Measurements from ENCODE around the gene TRIM24. TPM values are rescaled to one million over a fixed set of nuclear protein-coding genes. Genes with fewer than 3 reads are reported as not detected.

TRIM24 gene
- total and polyA plus RNA-seq, 2 of the 13 experiments (the other 11 are each of a cell fraction or from before 2014, with no cell fraction given) = 100 to 106 TPM

- FAIRE-seq = no peak
- Histone ChIP-seq H3K4me1 (ENCODE audit: insufficient read depth, low read length) (0 out of 2 replicates have a peak, but pooled peaks cover 7% of the 10 kb centered on the region), H3K36me3 (replicated peaks in 1 of 2; ENCODE audit: control insufficient read depth in 1 of 2, insufficient read depth in 2 of 2, low read length in 2 of 2) (0 out of 5 replicates have a peak, but pooled peaks cover 0 to 1% of the 10 kb centered on the region in 2 experiments), H3K4me3 (replicated peaks in 1 of 3; ENCODE audit: insufficient read depth in 1 of 3, low read depth in 2 of 3, low read length in 3 of 3) (no peak overlapping the region), H3K9me3 (ENCODE audit: low read length) (no peaks in the 10 kb centered on the region), H3K27ac (ENCODE audit: extremely low read length, insufficient read depth, low read length) (no peak overlapping the region), H2AFZ (ENCODE audit: low read length) (no peak overlapping the region), H3K9ac (ENCODE audit: insufficient read depth, low read depth, low read length) (no peak overlapping the region), H4K20me1 (ENCODE audit: insufficient read depth, low read length) (no peaks in the 10 kb centered on the region), H3K27me3 (ENCODE audit: control insufficient read depth in 1 of 2, insufficient read depth in 2 of 2, low read length in 2 of 2) (no peaks in the 10 kb centered on the region), H3K79me2 (ENCODE audit: insufficient read depth, low read length) (no peaks in the 10 kb centered on the region), H3K4me2 (ENCODE audit: low read depth, low read length) (no peak overlapping the region)
- intact Hi-C loops (cut with micrococcal nuclease; ENCODE audit: unreplicated experiment) (no loop called here), in situ Hi-C loops (cut with HindIII; ENCODE audit: extremely low pct_ligation_motif_present, low pct_unique_long_range_greater_than_20kb) (loop anchor here (25.0 kb wide), 1 partner anchor 288 kb away; no protein-coding TSS in a partner anchor)
- POLR2A ChIA-PET = no interaction called here
- no peak for ATAC-seq
- CTCF ChIA-PET (ENCODE audit: low intra/inter-chr PET ratio, low total read pairs) = no interaction called here
- TF ChIP-seq ZNF230 (CRISPR knock-in tag; IDR thresholded peaks at IDR 0.05) (no peak), HNRNPUL1 (IDR thresholded peaks at IDR 0.05; ENCODE audit: low read depth, low read length) (no peak), NR2F6 (IDR thresholded peaks at IDR 0.05) (no peak), NR2F6 (CRISPR knock-in tag; IDR thresholded peaks at IDR 0.05) (no peak), POLR2A (IDR thresholded peaks at IDR 0.05; ENCODE audit: insufficient read depth in 1 of 2, low read depth in 2 of 2, low read length in 2 of 2) (no peak), SMC3 (IDR thresholded peaks at IDR 0.05; ENCODE audit: low read length) (peak; percentile 25; the same call in 1 of the 2 replicates), RAD21 (CRISPR knock-in tag; IDR thresholded peaks at IDR 0.05) (0 out of 2 replicates have a peak, but pooled peaks have one; percentile 11), ATF5 (CRISPR knock-in tag; IDR thresholded peaks at IDR 0.05; ENCODE audit: low read depth) (no peak), ATF1 (CRISPR knock-in tag; IDR thresholded peaks at IDR 0.05) (no peak), MEIS1 (CRISPR knock-in tag; IDR thresholded peaks at IDR 0.05; ENCODE audit: borderline replicate concordance) (no peak), SIX1 (CRISPR knock-in tag; IDR thresholded peaks at IDR 0.05; ENCODE audit: borderline replicate concordance) (no peak), MYNN (CRISPR knock-in tag; IDR thresholded peaks at IDR 0.05; ENCODE audit: low read depth) (no peak), SOX6 (IDR thresholded peaks at IDR 0.05) (no peak), SOX6 (CRISPR knock-in tag; IDR thresholded peaks at IDR 0.05) (no peak), ZBTB21 (CRISPR knock-in tag; IDR thresholded peaks at IDR 0.05) (no peak), LBX2 (CRISPR knock-in tag; IDR thresholded peaks at IDR 0.05; ENCODE audit: borderline replicate concordance) (no peak), ZNF75D (CRISPR knock-in tag; IDR thresholded peaks at IDR 0.05; ENCODE audit: borderline replicate concordance) (no peak), STAG1 (CRISPR knock-in tag; IDR thresholded peaks at IDR 0.05) (peak; percentile 45), ZNF225 (CRISPR knock-in tag; IDR thresholded peaks at IDR 0.05) (no peak), HMG20A (CRISPR knock-in tag; IDR thresholded peaks at IDR 0.05; ENCODE audit: borderline replicate concordance) (no peak), TRIM22 (IDR thresholded peaks at IDR 0.05) (no peak), CTCF (CRISPR knock-in tag; IDR thresholded peaks at IDR 0.05) (peak; percentile 33; the same call in 1 of the 2 replicates), ZNF839 (CRISPR knock-in tag; IDR thresholded peaks at IDR 0.05; ENCODE audit: borderline replicate concordance) (no peak)
- BruUV-seq (replicated peaks) = no TSS peak
- 86% methylated on average over 6 of the region's 6 CpGs for WGBS (ENCODE audit: low lambda C conversion rate)
- no peak for DNase-seq (ENCODE audit: low spot score)
These were observed 10.5 kb upstream of the TRIM24 start for GRCh38 chr7:138449580-138449979.
